ENCODE measurements around the gene FGF14. TPM values are rescaled to one million over a fixed set of nuclear protein-coding genes. Genes with fewer than 3 reads are reported as not detected.

The FGF14 gene
- total RNA-seq, 4 donors from 2014 or later, result under 0.01 to 2.4 (median 0.99) TPM

- TF ChIP-seq POLR2A (IDR thresholded peaks at IDR 0.05), result no peak
- no peak for TF ChIP-seq CTCF (IDR thresholded peaks at IDR 0.05)
- no peak for TF ChIP-seq EP300 (IDR thresholded peaks at IDR 0.05; ENCODE audit: low read depth)
- TF ChIP-seq POLR2AphosphoS5 (IDR thresholded peaks at IDR 0.05), result no peak
- H3K4me1 ChIP-seq, result no peaks in the 10 kb centered on the region
- no peak overlapping the region for H3K27ac ChIP-seq
- in situ Hi-C loops (cut with MboI; ENCODE audit: low pct_ligation_motif_present in 1 of 4, low pct_unique_long_range_greater_than_20kb in 1 of 4, low sequenced_read_pairs in 3 of 4), result no loop called here
- H3K4me3 ChIP-seq, result no peak overlapping the region
- H3K27me3 ChIP-seq, result no peaks in the 10 kb centered on the region
- 94 to 100% methylated on average over 2 of the region's 2 CpGs for WGBS, 2 donors (ENCODE audit: low coverage in 1 of 2)
- H3K36me3 ChIP-seq, result no peaks in the 10 kb centered on the region
- H3K9me3 ChIP-seq, result no peaks in the 10 kb centered on the region
- DNase-seq, result no peak
- intact Hi-C loops (cut with DNase I; ENCODE audit: low total_unique reads), result no loop called here
Measured at GRCh38 chr13:102300379-102300778, 101.5 kb downstream of the FGF14 start.

- WGBS, 2 donors (ENCODE audit: low coverage in 1 of 2), result 68 to 81% methylated on average over 4 to 6 of the region's 6 CpGs
- in situ Hi-C loops (cut with MboI; ENCODE audit: low pct_ligation_motif_present in 1 of 4, low pct_unique_long_range_greater_than_20kb in 1 of 4, low sequenced_read_pairs in 3 of 4), result no loop called here
- Histone ChIP-seq H3K4me1 (peaks cover 0 to 5% (median 0%) of the 10 kb centered on the region in 4 donors), H3K4me3 (no peak overlapping the region), H3K9me3 (no peaks in the 10 kb centered on the region), H3K36me3 (no peaks in the 10 kb centered on the region), H3K27me3 (no peaks in the 10 kb centered on the region), H3K27ac (no peak overlapping the region)
- intact Hi-C loops (cut with DNase I; ENCODE audit: low total_unique reads), result no loop called here
- no peak for DNase-seq
- no peak for TF ChIP-seq POLR2A (IDR thresholded peaks at IDR 0.05)
- TF ChIP-seq EP300 (IDR thresholded peaks at IDR 0.05; ENCODE audit: low read depth), result no peak
- no peak for TF ChIP-seq CTCF (IDR thresholded peaks at IDR 0.05)
- TF ChIP-seq POLR2AphosphoS5 (IDR thresholded peaks at IDR 0.05), result no peak
Measured at GRCh38 chr13:102299366-102299765, 102.5 kb downstream of the FGF14 start.

GRCh38 chr13:102298051-102298450, 103.8 kb downstream of the FGF14 start:
- H3K36me3 ChIP-seq, result no peaks in the 10 kb centered on the region
- H3K27me3 ChIP-seq, result no peaks in the 10 kb centered on the region
- in situ Hi-C loops (cut with MboI; ENCODE audit: low pct_ligation_motif_present in 1 of 4, low pct_unique_long_range_greater_than_20kb in 1 of 4, low sequenced_read_pairs in 3 of 4), result no loop called here
- DNase-seq, result no peak
- no peak for TF ChIP-seq CTCF (IDR thresholded peaks at IDR 0.05)
- no peak for TF ChIP-seq EP300 (IDR thresholded peaks at IDR 0.05; ENCODE audit: low read depth)
- TF ChIP-seq POLR2AphosphoS5 (IDR thresholded peaks at IDR 0.05), result no peak
- TF ChIP-seq POLR2A (IDR thresholded peaks at IDR 0.05), result no peak
- H3K9me3 ChIP-seq, result no peaks in the 10 kb centered on the region
- H3K4me1 ChIP-seq, result peaks cover 0 to 5% (median 0%) of the 10 kb centered on the region in 4 donors
- no peak overlapping the region for H3K4me3 ChIP-seq
- WGBS, 2 donors (ENCODE audit: low coverage in 1 of 2), result 47 to 53% methylated on average over 3 of the region's 3 CpGs
- intact Hi-C loops (cut with DNase I; ENCODE audit: low total_unique reads), result no loop called here
- H3K27ac ChIP-seq, result no peak overlapping the region

- TF ChIP-seq CTCF (IDR thresholded peaks at IDR 0.05), result no peak
- TF ChIP-seq POLR2AphosphoS5 (IDR thresholded peaks at IDR 0.05), result peak in 1 of 3 donors; percentile 39
- DNase-seq, result no peak
- 60 to 68% methylated on average over 7 to 9 of the region's 9 CpGs for WGBS, 2 donors (ENCODE audit: low coverage in 1 of 2)
- in situ Hi-C loops (cut with MboI; ENCODE audit: low pct_ligation_motif_present in 1 of 4, low pct_unique_long_range_greater_than_20kb in 1 of 4, low sequenced_read_pairs in 3 of 4), result no loop called here
- H3K27me3 ChIP-seq, result no peaks in the 10 kb centered on the region
- no peaks in the 10 kb centered on the region for H3K9me3 ChIP-seq
- no peaks in the 10 kb centered on the region for H3K36me3 ChIP-seq
- intact Hi-C loops (cut with DNase I; ENCODE audit: low total_unique reads), result no loop called here
- peaks cover 0 to 5% (median 0%) of the 10 kb centered on the region in 4 donors for H3K4me1 ChIP-seq
- H3K27ac ChIP-seq, result peak overlapping the region in 2 of 4 donors; percentile 19 to 24
- no peak overlapping the region for H3K4me3 ChIP-seq
Measured at GRCh38 chr13:102295316-102296048, 106.4 kb downstream of the FGF14 start.
